Measurements from ENCODE around the gene CYP2A6. TPM values are rescaled to one million over a fixed set of nuclear protein-coding genes. Genes with fewer than 3 reads are reported as not detected.
A peak's percentile ranks its signal among the peaks of the same experiment; 100 is the strongest.
"Not testable (repeated sequence)": the region's sequence is repeated elsewhere in the genome, so short reads cannot be mapped to it uniquely, and the experiment has no call there.

The CYP2A6 gene
- total and polyA plus RNA-seq, 4 experiments from 2014 or later, result 0.23 TPM; not detected in 3

DNA sequence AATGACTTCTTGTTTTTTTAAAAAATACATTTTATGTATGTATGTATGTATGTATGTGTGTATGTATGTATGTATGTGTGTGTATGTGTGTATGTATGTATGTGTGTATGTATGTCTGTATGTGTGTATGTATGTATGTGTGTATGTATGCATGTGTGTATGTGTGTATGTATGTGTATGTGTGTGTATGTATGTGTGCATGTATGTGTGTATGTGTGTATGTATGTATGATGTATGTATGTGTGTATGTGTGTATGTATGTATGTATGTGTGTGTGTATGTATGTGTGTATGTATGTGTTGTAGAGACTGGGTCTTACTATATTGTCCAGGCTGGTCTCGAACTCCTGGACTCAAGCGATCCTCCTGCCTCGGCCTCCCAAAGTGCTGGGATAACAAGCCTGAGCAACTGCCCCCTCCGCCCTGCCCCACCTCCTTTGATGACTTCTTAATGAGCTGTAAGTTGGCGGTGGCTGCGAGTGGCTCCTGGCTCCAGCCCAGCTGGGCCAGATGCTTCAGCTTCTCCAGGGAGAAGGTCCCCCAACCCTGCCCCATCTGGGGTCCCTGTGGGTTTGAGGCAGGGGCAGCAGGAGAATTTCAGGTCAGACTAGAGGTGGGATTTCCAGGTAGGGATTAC, 24.7 kb downstream of the CYP2A6 start:
- DNase-seq; H3K27me3 Mint-ChIP-seq; POLR2A ChIA-PET (ENCODE audit: partially characterized antibody); H3K36me3 ChIP-seq (ENCODE audit: insufficient read depth, low read length); H3K4me3 ChIP-seq (ENCODE audit: low read length in 2 of 2); H3K9me3 Mint-ChIP-seq; H3K9me3 ChIP-seq (ENCODE audit: control insufficient read depth in 1 of 2, low read length in 2 of 2); H3K27me3 ChIP-seq (ENCODE audit: insufficient read depth, low read length); CTCF ChIA-PET (ENCODE audit: partially characterized antibody); H3K36me3 Mint-ChIP-seq; H3K27ac ChIP-seq (ENCODE audit: low read depth, low read length): not testable (repeated sequence)
- peaks cover 11 to 46% (median 28%) of the 10 kb centered on the region in 4 donors for H3K4me1 Mint-ChIP-seq
- H3K27ac Mint-ChIP-seq, result peak overlapping the region; percentile 21 to 95 (median 90)
- H3K4me1 ChIP-seq (ENCODE audit: insufficient read depth, low read length), result peaks cover 21% of the 10 kb centered on the region
- intact Hi-C loops (cut with micrococcal nuclease), result loop anchor here (2.0 kb wide), 1 partner anchor 145 kb away; no protein-coding TSS in a partner anchor
- H3K4me3 Mint-ChIP-seq, result peak overlapping the region in 6 of 8 donors; percentile 15 to 51 (median 34)

DNA sequence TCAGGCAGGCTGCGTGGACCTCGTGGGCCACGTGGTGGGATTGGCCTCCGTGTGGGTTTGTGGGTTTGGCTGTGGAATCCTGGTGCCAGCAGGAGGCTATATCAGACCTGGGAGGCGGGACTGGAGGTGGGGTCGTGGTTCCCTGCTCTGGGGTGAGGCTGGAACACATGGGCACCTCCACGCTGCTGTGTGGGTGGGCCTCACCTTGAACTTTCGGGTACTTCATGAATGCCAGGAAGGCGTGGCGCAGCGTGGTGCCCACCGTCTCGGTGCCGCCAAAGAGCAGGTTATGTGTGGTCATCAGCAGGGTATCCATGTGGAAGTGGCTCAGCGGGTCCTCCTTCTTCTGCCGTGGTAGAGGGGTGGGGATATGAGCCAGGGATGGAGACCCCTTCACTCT, 25.3 kb downstream of the CYP2A6 start:
- H3K4me1 ChIP-seq (ENCODE audit: insufficient read depth, low read length), result peaks cover 21% of the 10 kb centered on the region
- H3K4me3 Mint-ChIP-seq; H3K36me3 ChIP-seq (ENCODE audit: insufficient read depth, low read length); H3K27me3 ChIP-seq (ENCODE audit: insufficient read depth, low read length); H3K9me3 ChIP-seq (ENCODE audit: control insufficient read depth in 1 of 2, low read length in 2 of 2); H3K36me3 Mint-ChIP-seq; intact Hi-C loops (cut with micrococcal nuclease); H3K27me3 Mint-ChIP-seq; H3K27ac ChIP-seq (ENCODE audit: low read depth, low read length); POLR2A ChIA-PET (ENCODE audit: partially characterized antibody); H3K9me3 Mint-ChIP-seq; DNase-seq; H3K4me3 ChIP-seq (ENCODE audit: low read length in 2 of 2): not testable (repeated sequence)
- H3K4me1 Mint-ChIP-seq, result peaks cover 11 to 46% (median 28%) of the 10 kb centered on the region in 4 donors
- peak overlapping the region in 4 of 7 donors; percentile 17 to 88 (median 59) for H3K27ac Mint-ChIP-seq
- CTCF ChIA-PET (ENCODE audit: partially characterized antibody), result interaction anchor here (0.7 kb wide), 1 partner anchor 162 kb away, joined by 3 read pairs; no protein-coding TSS in a partner anchor

DNA sequence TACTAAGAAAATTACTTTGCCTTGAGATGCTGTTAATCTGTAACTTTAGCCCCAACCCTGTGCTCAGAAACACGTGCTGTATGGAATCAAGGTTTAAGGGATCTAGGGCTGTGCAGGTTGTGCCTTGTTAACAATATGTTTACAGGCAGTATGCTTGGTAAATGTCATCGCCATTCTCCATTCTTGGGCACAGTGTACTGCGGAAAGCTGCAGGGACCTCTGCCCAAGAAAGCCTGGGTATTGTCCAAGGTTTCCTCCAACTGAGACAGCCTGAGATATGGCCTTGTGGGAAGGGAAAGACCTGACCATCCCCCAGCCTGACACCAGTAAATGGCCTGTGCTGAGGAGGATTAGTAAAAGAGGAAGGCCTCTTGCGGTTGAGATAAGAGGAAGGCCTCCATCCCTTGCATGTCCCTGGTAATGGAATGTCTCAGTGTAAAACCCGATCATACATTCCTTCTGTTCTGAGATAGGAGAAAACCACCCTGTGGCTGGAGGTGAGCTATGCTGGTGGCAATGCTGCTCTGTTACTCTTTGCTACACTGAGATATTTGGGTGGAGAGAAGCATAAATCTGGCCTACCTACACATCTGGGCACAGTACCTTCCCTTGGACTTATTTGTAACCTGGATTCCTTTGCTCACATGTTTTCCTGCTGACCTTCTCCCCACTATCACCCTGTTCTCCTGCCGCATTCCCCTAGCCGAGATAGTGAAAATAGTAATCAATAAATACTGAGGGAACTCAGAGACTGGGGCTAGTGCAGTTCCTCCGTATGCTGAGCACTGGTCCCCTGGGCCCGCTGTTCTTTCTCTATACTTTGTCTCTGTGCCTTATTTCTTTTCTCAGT, 27.3 kb downstream of the CYP2A6 start:
- intact Hi-C loops (cut with micrococcal nuclease); H3K9me3 ChIP-seq (ENCODE audit: control insufficient read depth in 1 of 2, low read length in 2 of 2); H3K9me3 Mint-ChIP-seq; POLR2A ChIA-PET (ENCODE audit: partially characterized antibody); DNase-seq; H3K36me3 ChIP-seq (ENCODE audit: insufficient read depth, low read length); H3K36me3 Mint-ChIP-seq; H3K27ac ChIP-seq (ENCODE audit: low read depth, low read length); H3K27me3 ChIP-seq (ENCODE audit: insufficient read depth, low read length); H3K4me3 ChIP-seq (ENCODE audit: low read length in 2 of 2); H3K27me3 Mint-ChIP-seq: not testable (repeated sequence)
- peaks cover 24 to 62% (median 42%) of the 10 kb centered on the region in 4 donors for H3K4me1 Mint-ChIP-seq
- H3K27ac Mint-ChIP-seq, result peak overlapping the region in 6 of 7 donors; percentile 53 to 87 (median 76)
- peak overlapping the region in 1 of 8 donors; percentile 36 for H3K4me3 Mint-ChIP-seq
- H3K4me1 ChIP-seq (ENCODE audit: insufficient read depth, low read length), result peaks cover 38% of the 10 kb centered on the region
- CTCF ChIA-PET (ENCODE audit: partially characterized antibody), result interaction anchor here (1.4 kb wide), 1 partner anchor 160 kb away, joined by 3 read pairs; no protein-coding TSS in a partner anchor

DNA sequence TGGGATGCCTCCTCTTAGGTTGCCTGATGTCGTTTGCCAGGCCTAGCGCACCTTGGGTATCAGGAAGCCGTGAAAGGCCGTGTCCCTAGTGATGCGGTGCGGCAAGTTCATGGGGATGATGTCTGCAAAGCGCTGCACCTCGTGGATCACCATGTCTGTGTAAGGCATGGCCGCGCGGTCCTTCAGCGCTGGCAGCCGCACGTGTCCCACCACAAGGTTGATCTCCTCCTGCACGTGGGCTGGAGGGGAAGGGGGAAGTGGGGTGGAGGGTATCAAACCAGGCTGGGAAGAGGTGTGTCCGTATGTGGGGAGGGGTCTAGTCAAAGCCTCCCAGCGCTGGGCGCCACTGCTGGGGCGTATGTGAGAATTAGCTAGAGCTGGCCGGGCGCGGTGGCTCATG, 28.1 kb downstream of the CYP2A6 start:
- Mint-ChIP-seq H3K27me3 (no peaks in the 10 kb centered on the region), H3K4me1 (peaks cover 24 to 63% (median 39%) of the 10 kb centered on the region in 4 donors), H3K9me3 (no peaks in the 10 kb centered on the region), H3K4me3 (peak overlapping the region in 1 of 8 donors; percentile 6), H3K36me3 (peaks cover 0 to 7% of the 10 kb centered on the region in 2 donors), H3K27ac (peak overlapping the region in 1 of 7 donors; percentile 57)
- H3K27me3 ChIP-seq (ENCODE audit: insufficient read depth, low read length), result no peaks in the 10 kb centered on the region
- no peaks in the 10 kb centered on the region for H3K9me3 ChIP-seq (ENCODE audit: control insufficient read depth in 1 of 2, low read length in 2 of 2)
- no peaks in the 10 kb centered on the region for H3K36me3 ChIP-seq (ENCODE audit: insufficient read depth, low read length)
- H3K27ac ChIP-seq (ENCODE audit: low read depth, low read length), result no peak overlapping the region
- H3K4me1 ChIP-seq (ENCODE audit: insufficient read depth, low read length), result peaks cover 40% of the 10 kb centered on the region
- intact Hi-C loops (cut with micrococcal nuclease), result no loop called here
- ChIA-PET CTCF (ENCODE audit: partially characterized antibody) (interaction anchor here (0.6 kb wide), 1 partner anchor 323 kb away, joined by 3 read pairs; no protein-coding TSS in a partner anchor), POLR2A (ENCODE audit: partially characterized antibody) (no interaction called here)
- H3K4me3 ChIP-seq (ENCODE audit: low read length in 2 of 2), result no peak overlapping the region
- DNase-seq, result no peak

DNA sequence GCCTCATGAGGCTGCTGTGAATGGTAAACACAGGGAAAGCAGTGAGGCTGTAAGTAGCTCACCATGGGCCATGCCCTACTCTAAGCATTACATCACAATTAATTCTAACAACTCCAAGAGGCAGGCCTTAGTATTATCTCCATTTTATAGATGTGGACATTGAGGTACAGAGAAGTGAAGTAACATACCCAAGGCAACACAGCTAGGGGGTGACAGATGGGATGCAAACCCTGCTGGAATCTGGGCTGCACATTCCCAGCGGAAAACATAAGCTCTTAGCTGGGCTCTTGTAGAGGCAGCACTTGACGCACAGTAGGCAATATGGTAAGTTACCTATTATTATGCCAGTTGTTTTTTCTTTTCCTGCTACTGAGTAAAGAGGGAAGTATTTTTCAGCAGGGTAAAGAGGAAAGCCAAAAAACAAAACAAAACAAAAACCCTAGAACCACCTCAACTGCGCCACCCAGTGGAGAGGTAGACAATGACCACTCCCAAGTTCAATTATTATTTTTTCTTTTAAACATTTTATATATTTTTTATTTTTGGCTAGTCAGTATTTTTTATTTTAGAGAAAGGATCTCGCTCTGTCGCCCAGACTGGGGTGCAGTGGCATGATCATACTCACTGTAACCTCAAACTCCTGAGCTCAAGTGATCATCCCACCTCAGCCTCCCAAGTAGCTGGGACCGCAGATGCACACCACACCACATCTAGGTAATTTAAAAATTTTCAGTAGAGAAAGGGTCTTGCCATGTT, 30.6 kb downstream of the CYP2A6 start:
- H3K4me3 ChIP-seq (ENCODE audit: low read length in 2 of 2); H3K9me3 Mint-ChIP-seq; H3K36me3 ChIP-seq (ENCODE audit: insufficient read depth, low read length); H3K36me3 Mint-ChIP-seq; H3K27me3 ChIP-seq (ENCODE audit: insufficient read depth, low read length); H3K27me3 Mint-ChIP-seq; H3K9me3 ChIP-seq (ENCODE audit: control insufficient read depth in 1 of 2, low read length in 2 of 2): not testable (repeated sequence)
- Mint-ChIP-seq H3K4me1 (peaks cover 18 to 39% (median 26%) of the 10 kb centered on the region in 4 donors), H3K4me3 (peak overlapping the region in 6 of 8 donors; percentile 26 to 88 (median 60)), H3K27ac (peak overlapping the region; percentile 72 to 95 (median 92))
- DNase-seq, result peak; percentile 54 to 68 (median 65)
- Histone ChIP-seq H3K4me1 (ENCODE audit: insufficient read depth, low read length) (peaks cover 25% of the 10 kb centered on the region), H3K27ac (ENCODE audit: low read depth, low read length) (peak overlapping the region; percentile 30)
- intact Hi-C loops (cut with micrococcal nuclease), result loop anchor here (1.0 to 2.0 kb wide), 6 partner anchors 17 to 325 kb away; partner anchors contain the start of genes NUMBL and SNRPA
- POLR2A ChIA-PET (ENCODE audit: partially characterized antibody), result interaction anchor here (0.7 to 2.9 kb wide), 7 partner anchors 8 to 157 kb away, joined by 3 to 34 read pairs (median 17); partner anchors contain the start of genes EGLN2 and RAB4B
- CTCF ChIA-PET (ENCODE audit: partially characterized antibody), result interaction anchor here (0.5 to 3.7 kb wide), 27 partner anchors 9 to 490 kb away, joined by 3 to 89 read pairs (median 5); partner anchors contain the start of genes ACTMAP, CCDC97, COQ8B and EGLN2

DNA sequence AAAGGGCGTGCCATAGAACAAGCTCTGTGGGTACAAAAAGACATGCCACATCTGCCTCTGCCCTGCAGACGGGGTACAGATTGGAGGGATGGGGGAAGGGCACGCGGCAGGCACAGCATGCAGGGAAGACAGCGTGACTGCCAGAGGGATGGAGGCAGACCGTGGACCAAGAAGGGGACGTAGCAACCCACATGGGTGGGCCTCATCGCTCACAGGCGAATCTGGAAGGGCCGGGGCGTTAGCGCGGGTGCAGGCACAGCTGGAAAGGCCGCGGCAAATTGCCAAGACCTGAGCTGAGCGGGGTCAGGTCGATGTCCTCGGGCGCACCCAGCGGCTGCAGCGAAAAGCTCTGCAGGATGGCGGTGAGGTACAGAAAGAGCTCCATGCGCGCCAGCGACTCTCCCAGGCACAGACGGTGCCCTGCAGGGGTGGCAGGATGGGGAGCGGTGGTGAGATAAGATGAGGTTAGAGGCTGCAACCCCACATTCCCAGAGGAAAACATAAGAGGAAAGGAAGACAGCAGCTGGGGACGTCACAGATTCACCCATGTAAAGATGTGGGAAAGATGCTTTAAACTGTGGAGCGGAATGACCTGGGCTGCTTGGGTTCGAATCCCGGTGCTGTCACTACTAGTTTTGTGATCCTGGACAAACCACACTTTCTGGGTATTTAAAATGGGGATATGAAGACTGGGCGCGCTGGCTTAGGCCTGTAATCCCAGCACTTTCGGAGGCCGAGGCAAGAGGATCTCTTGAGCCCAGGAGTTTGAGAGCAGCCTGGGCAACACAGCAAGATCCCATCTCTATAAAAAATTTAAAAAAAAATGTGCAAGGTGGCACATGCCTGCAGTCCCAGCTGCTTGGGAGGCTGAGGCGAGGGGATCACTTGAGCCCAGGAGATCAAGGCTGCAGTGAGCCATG, 31.5 kb downstream of the CYP2A6 start:
- not testable (repeated sequence) for H3K27me3 Mint-ChIP-seq; H3K27me3 ChIP-seq (ENCODE audit: insufficient read depth, low read length); H3K9me3 ChIP-seq (ENCODE audit: control insufficient read depth in 1 of 2, low read length in 2 of 2); H3K36me3 ChIP-seq (ENCODE audit: insufficient read depth, low read length); H3K9me3 Mint-ChIP-seq; H3K36me3 Mint-ChIP-seq
- Mint-ChIP-seq H3K4me1 (peaks cover 18 to 36% (median 23%) of the 10 kb centered on the region in 4 donors), H3K27ac (peak overlapping the region; percentile 79 to 98 (median 93)), H3K4me3 (peak overlapping the region; percentile 80 to 89 (median 85))
- intact Hi-C loops (cut with micrococcal nuclease), result loop anchor here (1.0 to 2.0 kb wide), 6 partner anchors 16 to 326 kb away; partner anchors contain the start of genes NUMBL and SNRPA
- ChIA-PET CTCF (ENCODE audit: partially characterized antibody) (interaction anchor here (0.5 to 3.7 kb wide), 19 partner anchors 8 to 491 kb away, joined by 3 to 89 read pairs (median 6); partner anchors contain the start of genes ACTMAP, CCDC97, COQ8B and EGLN2), POLR2A (ENCODE audit: partially characterized antibody) (interaction anchor here (0.7 to 2.9 kb wide), 7 partner anchors 7 to 156 kb away, joined by 3 to 34 read pairs (median 17); partner anchors contain the start of genes EGLN2 and RAB4B)
- Histone ChIP-seq H3K27ac (ENCODE audit: low read depth, low read length) (peak overlapping the region; percentile 48), H3K4me3 (ENCODE audit: low read length in 2 of 2) (peak overlapping the region in 1 of 2 donors; percentile 52), H3K4me1 (ENCODE audit: insufficient read depth, low read length) (peaks cover 25% of the 10 kb centered on the region)
- peak; percentile 71 to 87 (median 77) for DNase-seq

Data from CD4-positive, alpha-beta memory T cell (primary cell).